GM18873 (cell line): ENCODE measurements around the gene ZNF511.
A peak's percentile ranks its signal among the peaks of the same experiment; 100 is the strongest.

Experiments
- ATAC-seq: cut with Tn5 transposase; IDR thresholded peaks from one replicate; pipeline ENCODE4 v1.9.1; 2021; ENCODE audit warnings: mild to moderate bottlenecking, moderate library complexity, moderate number of reproducible peaks; ENCODE audit not compliant: unreplicated experiment, low FRiP score

The ZNF511 gene

GRCh38 chr10:133329491-133330202 lies 20.9 kb downstream of the ZNF511 start:
- peak; percentile 81 for ATAC-seq

GRCh38 chr10:133332936-133333699 lies 24.4 kb downstream of the ZNF511 start:
- no peak for ATAC-seq

GRCh38 chr10:133334503-133335245 lies 26.0 kb downstream of the ZNF511 start:
- no peak for ATAC-seq

- ATAC-seq: no peak
Measured at GRCh38 chr10:133335246-133336117, 26.8 kb downstream of the ZNF511 start.

- no peak for ATAC-seq
Measured at GRCh38 chr10:133336118-133336576, 27.4 kb downstream of the ZNF511 start.

- no peak for ATAC-seq
Measured at GRCh38 chr10:133336577-133337369, 28.1 kb downstream of the ZNF511 start, which contains the start of gene CALY. CALY (minus strand) TSS chr10:133336896; CDS start chr10:133328989, 7,907 bp downstream.

- no peak for ATAC-seq
Measured at GRCh38 chr10:133337370-133337725, 28.6 kb downstream of the ZNF511 start.

- no peak for ATAC-seq
Measured at GRCh38 chr10:133338080-133339071, 29.7 kb downstream of the ZNF511 start.

- no peak for ATAC-seq
Measured at GRCh38 chr10:133339708-133340380, 31.1 kb downstream of the ZNF511 start.

- no peak for ATAC-seq
Measured at GRCh38 chr10:133341983-133342382, 33.3 kb downstream of the ZNF511 start.

GRCh38 chr10:133342942-133343341 lies 34.2 kb downstream of the ZNF511 start:
- no peak for ATAC-seq

GRCh38 chr10:133343558-133343957 lies 34.8 kb downstream of the ZNF511 start:
- ATAC-seq: no peak

- no peak for ATAC-seq
Measured at GRCh38 chr10:133344236-133344635, 35.5 kb downstream of the ZNF511 start.

GRCh38 chr10:133346413-133346812 lies 37.7 kb downstream of the ZNF511 start:
- ATAC-seq: no peak

- ATAC-seq: no peak
Measured at GRCh38 chr10:133347710-133348517, 39.2 kb downstream of the ZNF511 start.

GRCh38 chr10:133349160-133349568 lies 40.5 kb downstream of the ZNF511 start:
- no peak for ATAC-seq

GRCh38 chr10:133349577-133350011 lies 40.9 kb downstream of the ZNF511 start:
- ATAC-seq: no peak
